GM21576 (cell line): ENCODE data around the gene SDC4.

ENCODE experiments used
- ATAC-seq: cut with Tn5 transposase; IDR thresholded peaks from one replicate; pipeline ENCODE4 v1.9.1; 2021; ENCODE audit warnings: mild to moderate bottlenecking, moderate library complexity; ENCODE audit not compliant: unreplicated experiment

SDC4 gene

GRCh38 chr20:45344168-45344860 lies 3.9 kb downstream of the SDC4 start:
- ATAC-seq = no peak

GRCh38 chr20:45343532-45344167 lies 4.6 kb downstream of the SDC4 start:
- ATAC-seq = no peak

GRCh38 chr20:45342855-45343531 lies 5.2 kb downstream of the SDC4 start:
- no peak for ATAC-seq

- no peak for ATAC-seq
Measured at GRCh38 chr20:45341939-45342854, 6.0 kb downstream of the SDC4 start.

GRCh38 chr20:45341579-45341938 lies 6.7 kb downstream of the SDC4 start:
- ATAC-seq = no peak

- ATAC-seq = no peak
Measured at GRCh38 chr20:45340951-45341350, 7.3 kb downstream of the SDC4 start.

- no peak for ATAC-seq
Measured at GRCh38 chr20:45340236-45340847, 7.9 kb downstream of the SDC4 start.

GRCh38 chr20:45339799-45340198 lies 8.4 kb downstream of the SDC4 start:
- no peak for ATAC-seq

GRCh38 chr20:45339084-45339483 lies 9.1 kb downstream of the SDC4 start:
- ATAC-seq = no peak

GRCh38 chr20:45338121-45339030 lies 9.8 kb downstream of the SDC4 start:
- ATAC-seq = no peak

GRCh38 chr20:45337367-45338120 lies 10.7 kb downstream of the SDC4 start:
- no peak for ATAC-seq

- ATAC-seq = no peak
Measured at GRCh38 chr20:45336530-45337366, 11.5 kb downstream of the SDC4 start.

- ATAC-seq = no peak
Measured at GRCh38 chr20:45330476-45330875, 17.7 kb downstream of the SDC4 start.

- ATAC-seq = no peak
Measured at GRCh38 chr20:45329497-45330319, 18.5 kb downstream of the SDC4 start.

GRCh38 chr20:45328451-45328850 lies 19.8 kb downstream of the SDC4 start:
- no peak for ATAC-seq

- no peak for ATAC-seq
Measured at GRCh38 chr20:45325371-45325770, 22.9 kb downstream of the SDC4 start.

- no peak for ATAC-seq
Measured at GRCh38 chr20:45323731-45324130, 24.5 kb downstream of the SDC4 start.
